SK-N-SH treated with all-trans-retinoic acid at 6 μM for 48 hours (cell line): ENCODE measurements around the gene DCAF6.

Source experiments
- ATAC-seq: fragments of 200-7000 bp; cut with Tn5 transposase; 3 replicates; pipeline ENCODE4 v1.9.1; 2020; ENCODE audit warnings: mild to moderate bottlenecking, moderate library complexity
- ARNTL ChIP-seq: fragments of 450-650 bp; formaldehyde crosslinking; IDR thresholded peaks from 2 replicates; pipeline ENCODE4 v1.5.0; 2020; ENCODE audit warnings: low read depth, mild to moderate bottlenecking, moderate library complexity, borderline replicate concordance
- CSDC2 ChIP-seq: fragments of 250-450 bp; sonication (Bioruptor Pico); IDR thresholded peaks from 2 replicates; pipeline ENCODE4 v1.5.0; 2020; ENCODE audit warnings: mild to moderate bottlenecking, moderate library complexity
- ESRRG ChIP-seq: fragments of 250-450 bp; sonication (Bioruptor Pico); IDR thresholded peaks from 2 replicates; pipeline ENCODE4 v1.6.1; 2021; ENCODE audit warnings: mild to moderate bottlenecking
- ISL1 ChIP-seq: fragments of 250-450 bp; sonication (Bioruptor Pico); IDR thresholded peaks from 2 replicates; pipeline ENCODE4 v2.1.2; 2022; ENCODE audit warnings: mild to moderate bottlenecking, moderate library complexity
- OSR1 ChIP-seq: fragments of 250-450 bp; sonication (Bioruptor Pico); IDR thresholded peaks from 2 replicates; pipeline ENCODE4 v1.8.0; 2022; ENCODE audit warnings: moderate library complexity, mild to moderate bottlenecking, inconsistent platforms
- PPARA ChIP-seq: fragments of 250-450 bp; sonication (Bioruptor Pico); IDR thresholded peaks from 2 replicates; pipeline ENCODE4 v1.5.0; 2020; ENCODE audit warnings: mild to moderate bottlenecking, borderline replicate concordance
- SNAI2 ChIP-seq: fragments of 250-450 bp; sonication (Bioruptor Pico); IDR thresholded peaks from 2 replicates; pipeline ENCODE4 v1.5.0; 2020; ENCODE audit warnings: mild to moderate bottlenecking, moderate library complexity
- TCF4 ChIP-seq: fragments of 250-450 bp; sonication (Bioruptor Pico); IDR thresholded peaks from 2 replicates; pipeline ENCODE4 v1.8.0; 2021; ENCODE audit warnings: mild to moderate bottlenecking, moderate library complexity, borderline replicate concordance
- TOX ChIP-seq: fragments of 250-450 bp; sonication (Bioruptor Pico); IDR thresholded peaks from 2 replicates; pipeline ENCODE4 v1.8.0; 2021; ENCODE audit warnings: mild to moderate bottlenecking, moderate library complexity, borderline replicate concordance
- ZC3H10 ChIP-seq: fragments of 250-450 bp; sonication (Bioruptor Pico); IDR thresholded peaks from 2 replicates; pipeline ENCODE4 v1.5.1; 2021; ENCODE audit warnings: mild to moderate bottlenecking, moderate library complexity
- ZFP3 ChIP-seq: fragments of 250-450 bp; sonication (Bioruptor Pico); IDR thresholded peaks from 2 replicates; pipeline ENCODE4 v1.5.0; 2020; ENCODE audit warnings: mild to moderate bottlenecking, moderate library complexity
- ZFP30 ChIP-seq: fragments of 450-650 bp; formaldehyde crosslinking; IDR thresholded peaks from 2 replicates; pipeline ENCODE4 v1.5.0; 2022; ENCODE audit warnings: mild to moderate bottlenecking, moderate library complexity
- ZNF70 ChIP-seq: fragments of 450-650 bp; formaldehyde crosslinking; IDR thresholded peaks from 2 replicates; pipeline ENCODE4 v1.5.0; 2020; ENCODE audit warnings: mild to moderate bottlenecking, moderate library complexity
- ZNF8 ChIP-seq: fragments of 450-650 bp; formaldehyde crosslinking; IDR thresholded peaks from 2 replicates; pipeline ENCODE4 v1.5.0; 2020; ENCODE audit warnings: mild to moderate bottlenecking, moderate library complexity
- TF ChIP-seq, protein P1 (sequence below): fragments of 250-450 bp; sonication (Bioruptor Pico); IDR thresholded peaks from 2 replicates; pipeline ENCODE4 v1.5.1; 2021; ENCODE audit warnings: mild to moderate bottlenecking, moderate library complexity
- TF ChIP-seq, protein P2 (sequence below): fragments of 250-450 bp; sonication (Bioruptor Pico); IDR thresholded peaks from 2 replicates; pipeline ENCODE4 v1.8.0; 2020; ENCODE audit warnings: mild to moderate bottlenecking, moderate library complexity, borderline replicate concordance
- TF ChIP-seq, protein P3 (sequence below): fragments of 250-450 bp; sonication (Bioruptor Pico); IDR thresholded peaks from 2 replicates; pipeline ENCODE4 v1.5.0; 2020; ENCODE audit warnings: mild to moderate bottlenecking, moderate library complexity
- TF ChIP-seq, protein P4 (sequence below): fragments of 250-450 bp; sonication (Bioruptor Pico); IDR thresholded peaks from 2 replicates; pipeline ENCODE4 v1.5.1; 2020; ENCODE audit warnings: low read depth, mild to moderate bottlenecking, moderate library complexity

Gene DCAF6

DNA sequence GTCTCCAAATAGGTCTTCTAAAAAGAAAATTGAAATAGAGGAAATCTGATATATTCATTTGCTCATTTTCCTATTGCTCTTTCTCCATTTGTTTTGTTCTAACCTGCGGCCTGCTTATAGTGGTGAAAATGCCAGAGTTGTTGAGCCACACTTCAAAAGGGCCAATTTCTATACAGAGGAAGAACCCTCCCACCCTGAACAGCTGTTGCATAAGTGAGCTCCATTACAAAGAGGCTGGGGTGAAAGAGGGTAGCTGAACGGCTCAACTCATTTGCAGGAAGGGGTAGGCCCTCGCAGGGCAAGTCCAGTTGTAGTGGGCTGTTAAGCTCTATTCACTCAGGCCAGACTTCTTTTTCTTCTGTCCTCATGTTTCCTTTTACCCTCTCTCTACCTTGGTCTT, 31.3 kb upstream of the DCAF6 start:
- TF ChIP-seq ESRRG (CRISPR knock-in tag), result no peak
- TF ChIP-seq ZNF70, result no peak
- no peak for TF ChIP-seq OSR1
- TF ChIP-seq TCF4 (CRISPR knock-in tag), result no peak
- no peak for TF ChIP-seq ZC3H10 (CRISPR knock-in tag)
- no peak for TF ChIP-seq ISL1 (CRISPR knock-in tag)
- no peak for TF ChIP-seq SNAI2 (CRISPR knock-in tag)
- TF ChIP-seq, protein P1, sequence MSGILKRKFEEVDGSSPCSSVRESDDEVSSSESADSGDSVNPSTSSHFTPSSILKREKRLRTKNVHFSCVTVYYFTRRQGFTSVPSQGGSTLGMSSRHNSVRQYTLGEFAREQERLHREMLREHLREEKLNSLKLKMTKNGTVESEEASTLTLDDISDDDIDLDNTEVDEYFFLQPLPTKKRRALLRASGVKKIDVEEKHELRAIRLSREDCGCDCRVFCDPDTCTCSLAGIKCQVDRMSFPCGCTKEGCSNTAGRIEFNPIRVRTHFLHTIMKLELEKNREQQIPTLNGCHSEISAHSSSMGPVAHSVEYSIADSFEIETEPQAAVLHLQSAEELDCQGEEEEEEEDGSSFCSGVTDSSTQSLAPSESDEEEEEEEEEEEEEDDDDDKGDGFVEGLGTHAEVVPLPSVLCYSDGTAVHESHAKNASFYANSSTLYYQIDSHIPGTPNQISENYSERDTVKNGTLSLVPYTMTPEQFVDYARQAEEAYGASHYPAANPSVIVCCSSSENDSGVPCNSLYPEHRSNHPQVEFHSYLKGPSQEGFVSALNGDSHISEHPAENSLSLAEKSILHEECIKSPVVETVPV (CRISPR knock-in tag), result no peak
- TF ChIP-seq ZFP30, result no peak
- TF ChIP-seq, all 23 proteins: peak for 0
- no peak for ATAC-seq

DNA sequence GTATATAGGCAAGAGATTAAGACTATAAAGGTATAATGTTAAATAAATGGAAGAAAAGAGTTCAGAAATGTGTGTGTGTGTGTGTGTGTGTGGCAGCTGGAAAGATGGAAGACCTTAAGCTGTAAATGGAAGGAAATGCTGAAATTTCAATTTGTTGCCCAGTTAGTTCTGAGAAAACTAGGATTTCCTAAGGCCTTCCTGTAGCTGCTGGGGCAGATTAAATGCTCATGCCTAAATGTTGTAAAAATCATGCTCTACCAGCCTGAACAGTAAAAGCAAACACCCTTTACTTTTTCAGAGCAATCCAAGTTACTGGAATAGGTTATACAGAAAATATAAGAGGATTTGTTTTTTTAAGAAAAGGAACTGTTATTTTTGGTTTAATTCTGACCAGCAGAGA, 30.8 kb upstream of the DCAF6 start:
- no peak for ATAC-seq
- TF ChIP-seq, protein P2, sequence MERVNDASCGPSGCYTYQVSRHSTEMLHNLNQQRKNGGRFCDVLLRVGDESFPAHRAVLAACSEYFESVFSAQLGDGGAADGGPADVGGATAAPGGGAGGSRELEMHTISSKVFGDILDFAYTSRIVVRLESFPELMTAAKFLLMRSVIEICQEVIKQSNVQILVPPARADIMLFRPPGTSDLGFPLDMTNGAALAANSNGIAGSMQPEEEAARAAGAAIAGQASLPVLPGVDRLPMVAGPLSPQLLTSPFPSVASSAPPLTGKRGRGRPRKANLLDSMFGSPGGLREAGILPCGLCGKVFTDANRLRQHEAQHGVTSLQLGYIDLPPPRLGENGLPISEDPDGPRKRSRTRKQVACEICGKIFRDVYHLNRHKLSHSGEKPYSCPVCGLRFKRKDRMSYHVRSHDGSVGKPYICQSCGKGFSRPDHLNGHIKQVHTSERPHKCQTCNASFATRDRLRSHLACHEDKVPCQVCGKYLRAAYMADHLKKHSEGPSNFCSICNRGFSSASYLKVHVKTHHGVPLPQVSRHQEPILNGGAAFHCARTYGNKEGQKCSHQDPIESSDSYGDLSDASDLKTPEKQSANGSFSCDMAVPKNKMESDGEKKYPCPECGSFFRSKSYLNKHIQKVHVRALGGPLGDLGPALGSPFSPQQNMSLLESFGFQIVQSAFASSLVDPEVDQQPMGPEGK (CRISPR knock-in tag), result no peak
- no peak for TF ChIP-seq ZFP3

GRCh38 chr1:167909691-167910180, 26.7 kb upstream of the DCAF6 start:
- TF ChIP-seq, protein P2 (CRISPR knock-in tag), result no peak
- TF ChIP-seq ZNF8 (CRISPR knock-in tag) (no peak), ARNTL (CRISPR knock-in tag) (no peak), TOX (no peak), ISL1 (CRISPR knock-in tag) (no peak), ZC3H10 (CRISPR knock-in tag) (no peak), CSDC2 (no peak), OSR1 (no peak)
- TF ChIP-seq, protein P3, sequence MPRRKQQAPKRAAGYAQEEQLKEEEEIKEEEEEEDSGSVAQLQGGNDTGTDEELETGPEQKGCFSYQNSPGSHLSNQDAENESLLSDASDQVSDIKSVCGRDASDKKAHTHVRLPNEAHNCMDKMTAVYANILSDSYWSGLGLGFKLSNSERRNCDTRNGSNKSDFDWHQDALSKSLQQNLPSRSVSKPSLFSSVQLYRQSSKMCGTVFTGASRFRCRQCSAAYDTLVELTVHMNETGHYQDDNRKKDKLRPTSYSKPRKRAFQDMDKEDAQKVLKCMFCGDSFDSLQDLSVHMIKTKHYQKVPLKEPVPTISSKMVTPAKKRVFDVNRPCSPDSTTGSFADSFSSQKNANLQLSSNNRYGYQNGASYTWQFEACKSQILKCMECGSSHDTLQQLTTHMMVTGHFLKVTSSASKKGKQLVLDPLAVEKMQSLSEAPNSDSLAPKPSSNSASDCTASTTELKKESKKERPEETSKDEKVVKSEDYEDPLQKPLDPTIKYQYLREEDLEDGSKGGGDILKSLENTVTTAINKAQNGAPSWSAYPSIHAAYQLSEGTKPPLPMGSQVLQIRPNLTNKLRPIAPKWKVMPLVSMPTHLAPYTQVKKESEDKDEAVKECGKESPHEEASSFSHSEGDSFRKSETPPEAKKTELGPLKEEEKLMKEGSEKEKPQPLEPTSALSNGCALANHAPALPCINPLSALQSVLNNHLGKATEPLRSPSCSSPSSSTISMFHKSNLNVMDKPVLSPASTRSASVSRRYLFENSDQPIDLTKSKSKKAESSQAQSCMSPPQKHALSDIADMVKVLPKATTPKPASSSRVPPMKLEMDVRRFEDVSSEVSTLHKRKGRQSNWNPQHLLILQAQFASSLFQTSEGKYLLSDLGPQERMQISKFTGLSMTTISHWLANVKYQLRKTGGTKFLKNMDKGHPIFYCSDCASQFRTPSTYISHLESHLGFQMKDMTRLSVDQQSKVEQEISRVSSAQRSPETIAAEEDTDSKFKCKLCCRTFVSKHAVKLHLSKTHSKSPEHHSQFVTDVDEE, result no peak
- TF ChIP-seq, protein P4, sequence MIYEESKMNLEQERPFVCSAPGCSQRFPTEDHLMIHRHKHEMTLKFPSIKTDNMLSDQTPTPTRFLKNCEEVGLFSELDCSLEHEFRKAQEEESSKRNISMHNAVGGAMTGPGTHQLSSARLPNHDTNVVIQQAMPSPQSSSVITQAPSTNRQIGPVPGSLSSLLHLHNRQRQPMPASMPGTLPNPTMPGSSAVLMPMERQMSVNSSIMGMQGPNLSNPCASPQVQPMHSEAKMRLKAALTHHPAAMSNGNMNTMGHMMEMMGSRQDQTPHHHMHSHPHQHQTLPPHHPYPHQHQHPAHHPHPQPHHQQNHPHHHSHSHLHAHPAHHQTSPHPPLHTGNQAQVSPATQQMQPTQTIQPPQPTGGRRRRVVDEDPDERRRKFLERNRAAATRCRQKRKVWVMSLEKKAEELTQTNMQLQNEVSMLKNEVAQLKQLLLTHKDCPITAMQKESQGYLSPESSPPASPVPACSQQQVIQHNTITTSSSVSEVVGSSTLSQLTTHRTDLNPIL (CRISPR knock-in tag), result no peak

DNA sequence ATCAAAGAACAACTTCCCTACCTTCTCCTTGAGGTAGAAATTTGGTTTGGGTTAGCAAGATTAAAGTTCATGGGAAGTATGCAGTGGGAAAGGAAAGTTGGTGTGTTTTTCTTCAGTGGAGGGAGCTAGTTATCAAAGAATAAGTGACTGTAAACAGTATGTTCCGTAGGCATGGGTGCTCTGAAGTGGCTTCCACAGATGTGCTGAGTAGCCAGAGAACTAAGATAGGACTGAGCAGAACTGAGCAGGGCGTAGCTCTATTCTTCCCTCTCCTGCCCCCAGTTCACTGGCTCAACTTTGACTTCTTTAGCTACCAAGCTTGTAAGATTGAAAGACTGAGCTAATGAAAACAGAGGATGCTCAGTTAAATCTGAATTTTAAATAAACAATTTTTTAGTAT, 26.0 kb upstream of the DCAF6 start:
- ATAC-seq, result no peak
- no peak for TF ChIP-seq ZFP30
- no peak for TF ChIP-seq TOX
- no peak for TF ChIP-seq TCF4 (CRISPR knock-in tag)
- TF ChIP-seq ZNF8 (CRISPR knock-in tag), result no peak
- no peak for TF ChIP-seq PPARA
- TF ChIP-seq, protein P3, result no peak
- TF ChIP-seq ZNF70, result no peak
- TF ChIP-seq OSR1, result no peak

More at GRCh38 chr1:167909691-167910180, 26.7 kb upstream of the DCAF6 start:
- no peak for ATAC-seq
